OCI-LY3 (cell line): ENCODE results near the gene DNM3.

ENCODE experiments used
- CTCF ChIP-seq: fragments of 200-600, 300-600 bp; sonication (generic); IDR thresholded peaks from 2 replicates; pipeline ENCODE4 v1.5.1; 2014; ENCODE audit warnings: antibody characterized with exemption, low read length, low read depth
- EZH2phosphoT487 ChIP-seq: fragments of 200-600 bp; shearing (Covaris generic); IDR thresholded peaks from 2 replicates; pipeline ENCODE4 v1.6.1; 2018; ENCODE audit warnings: antibody characterized with exemption, mixed run types, low read depth

- TF ChIP-seq CTCF = no peak
- no peak for TF ChIP-seq EZH2phosphoT487
These were observed 23.0 kb downstream of the DNM3 start for GRCh38 chr1:171864308-171864707.
